ENCODE data around the gene EIF3L. TPM values are rescaled to one million over a fixed set of nuclear protein-coding genes. Genes with fewer than 3 reads are reported as not detected.

The EIF3L gene
- total and polyA plus RNA-seq, 9 of the 15 experiments (the other 6 are each of a cell fraction or from before 2014, with no cell fraction given), result 257 to 699 (median 368) TPM

- TF ChIP-seq RBM25 (IDR thresholded peaks at IDR 0.05; ENCODE audit: low read depth, low read length, severe bottlenecking), result peak; percentile 52
- TF ChIP-seq ZEB2 (IDR thresholded peaks at IDR 0.05), result no peak
- TF ChIP-seq ZNF165 (CRISPR knock-in tag; IDR thresholded peaks at IDR 0.05; ENCODE audit: borderline replicate concordance), result no peak
- TF ChIP-seq MLX (CRISPR knock-in tag; conservative IDR thresholded peaks at IDR 0.05), result no peak
- no peak for TF ChIP-seq NFIC (IDR thresholded peaks at IDR 0.05)
- TF ChIP-seq ZHX1 (conservative IDR thresholded peaks at IDR 0.05; ENCODE audit: low read length), result no peak
- TF ChIP-seq ZNF121 (CRISPR knock-in tag; conservative IDR thresholded peaks at IDR 0.05), result peak; percentile 92
- no peak for TF ChIP-seq HDAC1 (IDR thresholded peaks at IDR 0.05)
Observed at GRCh38 chr22:37811867-37812266, 37.4 kb upstream of the EIF3L start (continued).

Data from K562 (cell line).